Kidney (tissue), 14 donors: ENCODE data around the gene EPHA5. TPM values are rescaled to one million over a fixed set of nuclear protein-coding genes. Genes with fewer than 3 reads are reported as not detected.

ENCODE experiments used
- DNase-seq, 5 donors: peaks; one replicate each; pipeline ENCODE4 v3.0.0-alpha.2; 2013 to 2020
- FAIRE-seq: peaks from 2 replicates; lab custom pipeline; 2012; peaks lifted over from hg19 to GRCh38; lab: Jason Lieb, UNC
- H3K27ac ChIP-seq, 2 donors: one replicate each; pipeline ENCODE4 v1.7.0; 2013; ENCODE audit warnings: low read depth in 2 of 2, low read length in 2 of 2, inconsistent platforms in 1 of 2
- H3K27me3 ChIP-seq: one replicate; pipeline ENCODE4 v1.7.1; 2013; ENCODE audit warnings: low read length, inconsistent platforms; ENCODE audit not compliant: control insufficient read depth, insufficient read depth
- H3K36me3 ChIP-seq, 3 donors: one replicate each; pipeline versions ENCODE4 v1.7.0 to v1.7.1; 2013; ENCODE audit warnings: low read length in 3 of 3, control low read depth in 1 of 3, inconsistent platforms in 1 of 3; ENCODE audit not compliant: insufficient read depth in 3 of 3, control insufficient read depth in 2 of 3
- H3K4me1 ChIP-seq, 3 donors: one replicate each; pipeline versions ENCODE4 v1.7.0 to v1.7.1; 2013; ENCODE audit warnings: low read length in 3 of 3, inconsistent platforms in 1 of 3, low read depth in 1 of 3; ENCODE audit not compliant: control insufficient read depth in 2 of 3, insufficient read depth in 2 of 3
- H3K4me3 ChIP-seq, 3 donors: one replicate each; pipeline versions ENCODE4 v1.7.0 to v1.8.1; 2013; ENCODE audit warnings: low read length in 3 of 3, control low read depth in 1 of 3, inconsistent platforms in 1 of 3
- H3K9ac ChIP-seq, 3 donors: one replicate each; pipeline versions ENCODE4 v1.7.0 to v1.7.1; 2013; ENCODE audit warnings: low read length in 3 of 3, control low read depth in 1 of 3, inconsistent platforms in 1 of 3
- H3K9me3 ChIP-seq, 3 donors: one replicate each; pipeline versions ENCODE4 v1.7.0 to v1.7.1; 2013; ENCODE audit warnings: low read length in 3 of 3, control low read depth in 1 of 3, inconsistent platforms in 1 of 3; ENCODE audit not compliant: control insufficient read depth in 2 of 3, insufficient read depth in 1 of 3
- intact Hi-C: fragments of 100-400 bp; cut with DNase I; formaldehyde crosslinking; loops from one replicate; pipeline ENCODE4 v1.11.1; 2022
- polyA plus RNA-seq: library from polyadenylated mRNA; stranded (reverse); fragments of 350-450 nt; fragmentation: Illumina TruSeq; extraction: RNeasy Lipid Tissue Mini Kit (QIAGEN cat#74804); gene quantifications from one replicate; pipeline ENCODE4 v1.2.3, GENCODE V29; 2014; ENCODE audit warnings: low read depth, low replicate concordance; ENCODE audit not compliant: insufficient read depth
- total RNA-seq: library from RNA; stranded (reverse); fragmentation: NEBNext Ultra II Directional; extraction: Animal tissue kit (Norgen Biotek cat#: 25700); gene quantifications from one replicate; pipeline ENCODE4 v1.2.1, GENCODE V29; 2021
- TF ChIP-seq, protein P1 (sequence below): IDR thresholded peaks from 3 replicates; pipeline ENCODE4 v1.5.1; 2012; ENCODE audit warnings: mild to moderate bottlenecking, moderate library complexity, borderline replicate concordance; ENCODE audit not compliant: insufficient read depth; ENCODE audit errors: extremely low read depth
- donor health status: control.
- donor health status: control.
- donor health status: control.
- donor health status: control.
- donor health status: control.
- donor health status: DM: yes; HTN: yes; CAD: no.
- donor health status: Normal renal cell carcinoma (clear cell type).

Gene EPHA5
- total and polyA plus RNA-seq, 2 donors from 2014 or later, result 0.22 TPM; not detected in 1

DNA sequence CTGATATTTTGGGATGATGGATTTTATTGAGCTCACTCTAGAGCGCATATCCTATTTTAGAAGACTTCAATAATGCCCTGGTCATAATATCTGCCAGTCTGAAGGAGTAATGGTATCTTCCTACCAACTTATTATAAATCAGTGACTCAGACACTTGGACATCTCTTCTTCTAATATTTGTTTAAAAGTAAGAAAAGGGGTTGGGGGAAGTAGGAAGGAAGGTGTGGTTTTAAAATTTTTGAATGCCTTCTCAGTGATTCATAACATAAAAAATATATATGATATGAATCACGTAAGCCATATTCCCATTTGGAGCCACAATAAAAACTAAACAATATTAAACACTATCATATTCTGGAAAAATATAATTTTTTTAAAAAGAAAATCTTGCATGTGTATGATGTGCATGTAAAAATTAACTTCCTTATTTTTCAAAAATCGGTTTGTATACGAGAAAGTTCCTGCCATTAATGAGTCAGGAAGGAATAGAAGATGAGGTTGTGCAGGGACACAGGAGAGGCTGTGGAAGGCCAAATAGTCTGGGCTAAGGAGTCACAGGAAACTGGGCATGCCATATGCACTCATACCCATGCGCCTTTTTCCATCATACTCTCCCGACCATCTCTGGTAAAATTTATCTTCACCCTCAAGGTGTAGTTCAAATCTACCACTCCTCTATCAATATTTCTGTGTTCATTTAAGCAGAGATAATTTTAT lies 286.5 kb downstream of the EPHA5 start:
- Histone ChIP-seq H3K36me3 (no peaks in the 10 kb centered on the region), H3K9ac (no peak overlapping the region), H3K27ac (no peak overlapping the region), H3K27me3 (no peaks in the 10 kb centered on the region), H3K4me3 (no peak overlapping the region), H3K9me3 (no peaks in the 10 kb centered on the region), H3K4me1 (no peaks in the 10 kb centered on the region)
- TF ChIP-seq, protein P1, sequence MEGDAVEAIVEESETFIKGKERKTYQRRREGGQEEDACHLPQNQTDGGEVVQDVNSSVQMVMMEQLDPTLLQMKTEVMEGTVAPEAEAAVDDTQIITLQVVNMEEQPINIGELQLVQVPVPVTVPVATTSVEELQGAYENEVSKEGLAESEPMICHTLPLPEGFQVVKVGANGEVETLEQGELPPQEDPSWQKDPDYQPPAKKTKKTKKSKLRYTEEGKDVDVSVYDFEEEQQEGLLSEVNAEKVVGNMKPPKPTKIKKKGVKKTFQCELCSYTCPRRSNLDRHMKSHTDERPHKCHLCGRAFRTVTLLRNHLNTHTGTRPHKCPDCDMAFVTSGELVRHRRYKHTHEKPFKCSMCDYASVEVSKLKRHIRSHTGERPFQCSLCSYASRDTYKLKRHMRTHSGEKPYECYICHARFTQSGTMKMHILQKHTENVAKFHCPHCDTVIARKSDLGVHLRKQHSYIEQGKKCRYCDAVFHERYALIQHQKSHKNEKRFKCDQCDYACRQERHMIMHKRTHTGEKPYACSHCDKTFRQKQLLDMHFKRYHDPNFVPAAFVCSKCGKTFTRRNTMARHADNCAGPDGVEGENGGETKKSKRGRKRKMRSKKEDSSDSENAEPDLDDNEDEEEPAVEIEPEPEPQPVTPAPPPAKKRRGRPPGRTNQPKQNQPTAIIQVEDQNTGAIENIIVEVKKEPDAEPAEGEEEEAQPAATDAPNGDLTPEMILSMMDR, result no peak
- intact Hi-C loops, result no loop called here
- DNase-seq, result no peak
- FAIRE-seq, result no peak

DNA sequence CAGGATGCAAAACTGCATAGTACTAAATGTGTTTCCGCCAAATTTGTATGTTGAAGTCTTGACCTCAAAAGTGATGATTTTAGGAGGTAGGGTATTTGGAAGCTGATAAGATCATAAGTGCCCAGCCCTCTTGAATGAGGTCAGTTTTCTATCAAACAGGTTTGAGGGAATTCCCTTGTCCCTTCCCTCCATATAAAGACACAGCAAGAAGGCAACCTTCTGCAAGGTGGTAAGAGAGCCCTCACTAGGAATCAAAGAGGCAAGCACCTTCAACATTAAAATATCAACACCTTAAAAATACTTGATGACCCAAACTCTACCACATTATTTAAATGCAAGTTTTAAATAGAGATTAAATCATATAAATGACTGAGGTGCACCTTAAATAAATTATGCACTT lies 288.6 kb downstream of the EPHA5 start:
- FAIRE-seq, result no peak
- Histone ChIP-seq H3K27ac (no peak overlapping the region), H3K36me3 (no peaks in the 10 kb centered on the region), H3K4me1 (no peaks in the 10 kb centered on the region), H3K4me3 (no peak overlapping the region), H3K27me3 (no peaks in the 10 kb centered on the region), H3K9ac (no peak overlapping the region), H3K9me3 (no peaks in the 10 kb centered on the region)
- intact Hi-C loops, result no loop called here
- TF ChIP-seq, protein P1, result no peak
- no peak for DNase-seq

DNA sequence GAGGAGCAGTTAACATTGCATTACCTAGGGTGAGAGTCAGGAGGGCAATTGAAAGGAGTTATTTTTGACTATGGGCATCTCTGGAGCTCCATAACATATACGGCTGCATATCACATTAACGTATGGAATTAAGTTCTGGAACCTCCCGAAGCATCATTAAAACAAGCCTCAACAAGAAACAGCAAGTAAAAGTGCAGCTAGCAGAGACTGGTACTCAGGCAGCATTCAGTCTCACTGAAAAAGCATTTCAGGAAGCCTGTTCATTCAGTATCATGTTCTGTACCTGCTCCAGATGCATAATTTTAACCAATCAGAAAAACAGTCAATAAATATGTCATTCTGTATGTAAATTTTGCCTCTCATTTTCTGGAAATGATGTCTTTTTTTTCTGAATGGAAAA lies 299.6 kb downstream of the EPHA5 start:
- H3K27ac ChIP-seq, result no peak overlapping the region
- intact Hi-C loops, result no loop called here
- H3K9ac ChIP-seq, result no peak overlapping the region
- H3K9me3 ChIP-seq, result no peaks in the 10 kb centered on the region
- TF ChIP-seq, protein P1, result no peak
- H3K4me3 ChIP-seq, result no peak overlapping the region
- no peaks in the 10 kb centered on the region for H3K4me1 ChIP-seq
- DNase-seq (no peak), FAIRE-seq (no peak)
- no peaks in the 10 kb centered on the region for H3K36me3 ChIP-seq
- no peaks in the 10 kb centered on the region for H3K27me3 ChIP-seq
